Measurements from ENCODE around the gene SLC9A7.

The SLC9A7 gene

GRCh38 chrX:46589977-46590723, 168.8 kb downstream of the SLC9A7 start (continued):
- TF ChIP-seq, protein P1, sequence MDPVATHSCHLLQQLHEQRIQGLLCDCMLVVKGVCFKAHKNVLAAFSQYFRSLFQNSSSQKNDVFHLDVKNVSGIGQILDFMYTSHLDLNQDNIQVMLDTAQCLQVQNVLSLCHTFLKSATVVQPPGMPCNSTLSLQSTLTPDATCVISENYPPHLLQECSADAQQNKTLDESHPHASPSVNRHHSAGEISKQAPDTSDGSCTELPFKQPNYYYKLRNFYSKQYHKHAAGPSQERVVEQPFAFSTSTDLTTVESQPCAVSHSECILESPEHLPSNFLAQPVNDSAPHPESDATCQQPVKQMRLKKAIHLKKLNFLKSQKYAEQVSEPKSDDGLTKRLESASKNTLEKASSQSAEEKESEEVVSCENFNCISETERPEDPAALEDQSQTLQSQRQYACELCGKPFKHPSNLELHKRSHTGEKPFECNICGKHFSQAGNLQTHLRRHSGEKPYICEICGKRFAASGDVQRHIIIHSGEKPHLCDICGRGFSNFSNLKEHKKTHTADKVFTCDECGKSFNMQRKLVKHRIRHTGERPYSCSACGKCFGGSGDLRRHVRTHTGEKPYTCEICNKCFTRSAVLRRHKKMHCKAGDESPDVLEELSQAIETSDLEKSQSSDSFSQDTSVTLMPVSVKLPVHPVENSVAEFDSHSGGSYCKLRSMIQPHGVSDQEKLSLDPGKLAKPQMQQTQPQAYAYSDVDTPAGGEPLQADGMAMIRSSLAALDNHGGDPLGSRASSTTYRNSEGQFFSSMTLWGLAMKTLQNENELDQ (tag by site-specific recombination; IDR thresholded peaks at IDR 0.05; ENCODE audit: low read depth), result no peak
- no peak for TF ChIP-seq ZSCAN30 (tag by site-specific recombination; IDR thresholded peaks at IDR 0.05)
- no peak for TF ChIP-seq ZNF670 (tag by site-specific recombination; IDR thresholded peaks at IDR 0.05; ENCODE audit: low read depth)
- TF ChIP-seq, protein P2, sequence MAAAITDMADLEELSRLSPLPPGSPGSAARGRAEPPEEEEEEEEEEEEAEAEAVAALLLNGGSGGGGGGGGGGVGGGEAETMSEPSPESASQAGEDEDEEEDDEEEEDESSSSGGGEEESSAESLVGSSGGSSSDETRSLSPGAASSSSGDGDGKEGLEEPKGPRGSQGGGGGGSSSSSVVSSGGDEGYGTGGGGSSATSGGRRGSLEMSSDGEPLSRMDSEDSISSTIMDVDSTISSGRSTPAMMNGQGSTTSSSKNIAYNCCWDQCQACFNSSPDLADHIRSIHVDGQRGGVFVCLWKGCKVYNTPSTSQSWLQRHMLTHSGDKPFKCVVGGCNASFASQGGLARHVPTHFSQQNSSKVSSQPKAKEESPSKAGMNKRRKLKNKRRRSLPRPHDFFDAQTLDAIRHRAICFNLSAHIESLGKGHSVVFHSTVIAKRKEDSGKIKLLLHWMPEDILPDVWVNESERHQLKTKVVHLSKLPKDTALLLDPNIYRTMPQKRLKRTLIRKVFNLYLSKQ (tag by site-specific recombination; IDR thresholded peaks at IDR 0.05; ENCODE audit: borderline replicate concordance), result no peak
- TF ChIP-seq ZNF768 (tag by site-specific recombination; IDR thresholded peaks at IDR 0.05), result no peak
- TF ChIP-seq, protein P3, sequence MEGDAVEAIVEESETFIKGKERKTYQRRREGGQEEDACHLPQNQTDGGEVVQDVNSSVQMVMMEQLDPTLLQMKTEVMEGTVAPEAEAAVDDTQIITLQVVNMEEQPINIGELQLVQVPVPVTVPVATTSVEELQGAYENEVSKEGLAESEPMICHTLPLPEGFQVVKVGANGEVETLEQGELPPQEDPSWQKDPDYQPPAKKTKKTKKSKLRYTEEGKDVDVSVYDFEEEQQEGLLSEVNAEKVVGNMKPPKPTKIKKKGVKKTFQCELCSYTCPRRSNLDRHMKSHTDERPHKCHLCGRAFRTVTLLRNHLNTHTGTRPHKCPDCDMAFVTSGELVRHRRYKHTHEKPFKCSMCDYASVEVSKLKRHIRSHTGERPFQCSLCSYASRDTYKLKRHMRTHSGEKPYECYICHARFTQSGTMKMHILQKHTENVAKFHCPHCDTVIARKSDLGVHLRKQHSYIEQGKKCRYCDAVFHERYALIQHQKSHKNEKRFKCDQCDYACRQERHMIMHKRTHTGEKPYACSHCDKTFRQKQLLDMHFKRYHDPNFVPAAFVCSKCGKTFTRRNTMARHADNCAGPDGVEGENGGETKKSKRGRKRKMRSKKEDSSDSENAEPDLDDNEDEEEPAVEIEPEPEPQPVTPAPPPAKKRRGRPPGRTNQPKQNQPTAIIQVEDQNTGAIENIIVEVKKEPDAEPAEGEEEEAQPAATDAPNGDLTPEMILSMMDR (tag by site-specific recombination; IDR thresholded peaks at IDR 0.05), result no peak
- no peak for TF ChIP-seq HOXD13 (CRISPR knock-in tag; IDR thresholded peaks at IDR 0.05; ENCODE audit: borderline replicate concordance)
- TF ChIP-seq, protein P4, sequence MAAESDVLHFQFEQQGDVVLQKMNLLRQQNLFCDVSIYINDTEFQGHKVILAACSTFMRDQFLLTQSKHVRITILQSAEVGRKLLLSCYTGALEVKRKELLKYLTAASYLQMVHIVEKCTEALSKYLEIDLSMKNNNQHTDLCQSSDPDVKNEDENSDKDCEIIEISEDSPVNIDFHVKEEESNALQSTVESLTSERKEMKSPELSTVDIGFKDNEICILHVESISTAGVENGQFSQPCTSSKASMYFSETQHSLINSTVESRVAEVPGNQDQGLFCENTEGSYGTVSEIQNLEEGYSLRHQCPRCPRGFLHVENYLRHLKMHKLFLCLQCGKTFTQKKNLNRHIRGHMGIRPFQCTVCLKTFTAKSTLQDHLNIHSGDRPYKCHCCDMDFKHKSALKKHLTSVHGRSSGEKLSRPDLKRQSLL (tag by site-specific recombination; IDR thresholded peaks at IDR 0.05), result no peak
- TF ChIP-seq GLIS1 (tag by site-specific recombination; IDR thresholded peaks at IDR 0.05), result no peak
- TF ChIP-seq ZNF221 (tag by site-specific recombination; IDR thresholded peaks at IDR 0.05; ENCODE audit: borderline replicate concordance), result no peak

DNA sequence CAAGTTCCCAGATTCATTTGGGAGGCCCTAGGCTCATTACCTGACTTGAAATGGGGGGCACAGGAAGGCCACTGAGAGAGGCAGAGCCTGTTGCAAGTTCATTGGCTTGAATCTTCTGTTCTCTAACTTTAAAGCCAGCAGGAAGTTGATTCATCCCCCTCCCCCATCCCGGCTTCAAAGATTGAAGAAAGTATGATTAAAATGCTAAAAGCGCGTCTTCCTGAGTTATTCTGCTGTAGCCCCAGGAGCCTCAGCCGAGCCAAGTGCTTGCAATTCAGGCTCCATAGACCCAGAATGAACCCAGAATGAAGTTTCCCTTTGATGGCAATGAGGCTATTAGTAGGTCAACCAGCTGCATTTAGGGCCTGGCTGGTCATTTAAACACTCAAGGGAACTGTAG, 170.7 kb downstream of the SLC9A7 start:
- peak; percentile 26; the same call in 1 of the 2 replicates for TF ChIP-seq ZBTB17 (tag by site-specific recombination; IDR thresholded peaks at IDR 0.05)
- TF ChIP-seq ZNF571 (tag by site-specific recombination; IDR thresholded peaks at IDR 0.05), result no peak
- Histone ChIP-seq H3K36me3 (ENCODE audit: control insufficient read depth in 2 of 2, insufficient read depth in 1 of 2, low read length in 2 of 2) (no peaks in the 10 kb centered on the region), H3K4me1 (ENCODE audit: control insufficient read depth, insufficient read depth, low read length) (0 out of 2 replicates have a peak, but pooled peaks cover 3% of the 10 kb centered on the region), H3K4me3 (ENCODE audit: low read depth, low read length) (no peak overlapping the region), H3K9me3 (ENCODE audit: control insufficient read depth, insufficient read depth, low read depth, low read length) (no peaks in the 10 kb centered on the region), H3K27ac (ENCODE audit: extremely low read depth, low read depth, low read length) (no peak overlapping the region)
- ChIA-PET CTCF (interaction anchor here (0.8 kb wide), 1 partner anchor 33 kb away, joined by 3 read pairs; no protein-coding TSS in a partner anchor), POLR2A (no interaction called here)

DNA sequence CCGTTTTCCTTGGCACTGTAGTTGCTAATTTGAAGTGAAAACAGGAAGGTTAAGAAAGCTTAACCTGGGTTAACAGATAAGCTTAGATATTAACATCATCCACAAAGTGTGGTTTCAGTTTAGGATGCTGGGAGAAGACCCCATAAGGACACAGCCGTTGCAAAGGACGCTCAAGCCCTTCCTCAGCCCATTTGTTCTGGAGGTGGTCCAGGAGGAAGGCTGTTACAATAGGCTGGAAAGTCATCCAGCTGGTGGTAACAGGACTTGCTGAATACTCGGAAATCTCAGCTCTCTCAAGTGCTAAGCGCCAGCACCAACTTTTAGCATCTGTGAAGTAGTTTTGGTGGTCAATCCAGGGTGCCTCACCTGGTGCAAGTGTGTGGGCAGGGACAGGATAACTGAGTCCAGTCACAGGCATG, 171.2 kb downstream of the SLC9A7 start:
- no peak overlapping the region for H3K4me3 ChIP-seq (ENCODE audit: low read depth, low read length)
- no peaks in the 10 kb centered on the region for H3K36me3 ChIP-seq (ENCODE audit: control insufficient read depth in 2 of 2, insufficient read depth in 1 of 2, low read length in 2 of 2)
- ChIA-PET POLR2A (no interaction called here), CTCF (interaction anchor here (0.5 to 0.8 kb wide), 3 partner anchors 33 to 675 kb away, joined by 3 read pairs; no protein-coding TSS in a partner anchor)
- TF ChIP-seq, protein P5, sequence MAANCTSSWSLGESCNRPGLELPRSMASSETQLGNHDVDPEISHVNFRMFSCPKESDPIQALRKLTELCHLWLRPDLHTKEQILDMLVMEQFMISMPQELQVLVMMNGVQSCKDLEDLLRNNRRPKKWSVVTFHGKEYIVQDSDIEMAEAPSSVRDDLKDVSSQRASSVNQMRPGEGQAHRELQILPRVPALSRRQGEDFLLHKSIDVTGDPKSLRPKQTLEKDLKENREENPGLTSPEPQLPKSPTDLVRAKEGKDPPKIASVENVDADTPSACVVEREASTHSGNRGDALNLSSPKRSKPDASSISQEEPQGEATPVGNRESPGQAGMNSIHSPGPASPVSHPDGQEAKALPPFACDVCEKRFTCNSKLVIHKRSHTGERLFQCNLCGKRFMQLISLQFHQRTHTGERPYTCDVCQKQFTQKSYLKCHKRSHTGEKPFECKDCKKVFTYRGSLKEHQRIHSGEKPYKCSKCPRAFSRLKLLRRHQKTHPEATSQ (tag by site-specific recombination; IDR thresholded peaks at IDR 0.05), result no peak
- TF ChIP-seq, protein P6, sequence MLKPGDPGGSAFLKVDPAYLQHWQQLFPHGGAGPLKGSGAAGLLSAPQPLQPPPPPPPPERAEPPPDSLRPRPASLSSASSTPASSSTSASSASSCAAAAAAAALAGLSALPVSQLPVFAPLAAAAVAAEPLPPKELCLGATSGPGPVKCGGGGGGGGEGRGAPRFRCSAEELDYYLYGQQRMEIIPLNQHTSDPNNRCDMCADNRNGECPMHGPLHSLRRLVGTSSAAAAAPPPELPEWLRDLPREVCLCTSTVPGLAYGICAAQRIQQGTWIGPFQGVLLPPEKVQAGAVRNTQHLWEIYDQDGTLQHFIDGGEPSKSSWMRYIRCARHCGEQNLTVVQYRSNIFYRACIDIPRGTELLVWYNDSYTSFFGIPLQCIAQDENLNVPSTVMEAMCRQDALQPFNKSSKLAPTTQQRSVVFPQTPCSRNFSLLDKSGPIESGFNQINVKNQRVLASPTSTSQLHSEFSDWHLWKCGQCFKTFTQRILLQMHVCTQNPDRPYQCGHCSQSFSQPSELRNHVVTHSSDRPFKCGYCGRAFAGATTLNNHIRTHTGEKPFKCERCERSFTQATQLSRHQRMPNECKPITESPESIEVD (tag by site-specific recombination; IDR thresholded peaks at IDR 0.05), result 0 out of 2 replicates have a peak, but pooled peaks have one; percentile 24
- H3K27ac ChIP-seq (ENCODE audit: extremely low read depth, low read depth, low read length), result no peak overlapping the region
- H3K4me1 ChIP-seq (ENCODE audit: control insufficient read depth, insufficient read depth, low read length), result 0 out of 2 replicates have a peak, but pooled peaks cover 3% of the 10 kb centered on the region
- H3K9me3 ChIP-seq (ENCODE audit: control insufficient read depth, insufficient read depth, low read depth, low read length), result no peaks in the 10 kb centered on the region
